KMS-11 (cell line): ENCODE data around the gene TUSC7.

Experiments
- H2AFZ ChIP-seq: fragments of 200-600 bp; sonication (generic); 2 replicates; pipeline ENCODE4 v1.6.1; 2016; ENCODE audit warnings: antibody characterized with exemption, mixed run types, low read depth
- H3K27ac ChIP-seq: fragments of 200-600 bp; sonication (generic); 2 replicates; pipeline ENCODE4 v1.6.1; 2016; ENCODE audit warnings: mild to moderate bottlenecking, mixed run types
- H3K27me3 ChIP-seq: fragments of 200-600 bp; sonication (generic); 2 replicates; pipeline ENCODE4 v1.6.1; 2017; ENCODE audit warnings: mild to moderate bottlenecking, low read depth, mixed run types, moderate library complexity; ENCODE audit not compliant: insufficient read depth
- H3K36me3 ChIP-seq: fragments of 200-600 bp; sonication (generic); 2 replicates; pipeline ENCODE4 v1.6.1; 2017; ENCODE audit warnings: mild to moderate bottlenecking, mixed run types; ENCODE audit not compliant: insufficient read depth
- H3K4me1 ChIP-seq: fragments of 200-600 bp; sonication (generic); 2 replicates; pipeline ENCODE4 v1.6.1; 2016; ENCODE audit warnings: mild to moderate bottlenecking, low read depth, mixed run types; ENCODE audit not compliant: poor library complexity, severe bottlenecking
- H3K4me2 ChIP-seq: fragments of 200-600 bp; sonication (generic); 2 replicates; pipeline ENCODE4 v1.7.0; 2016; ENCODE audit warnings: mild to moderate bottlenecking, mixed run types
- H3K4me3 ChIP-seq: fragments of 200-600 bp; sonication (generic); IDR thresholded peaks from 2 replicates; pipeline ENCODE4 v1.6.1; 2017; ENCODE audit warnings: low read depth, low read length, mixed read lengths; ENCODE audit not compliant: insufficient read depth
- H3K79me2 ChIP-seq: fragments of 200-600 bp; sonication (generic); 2 replicates; pipeline ENCODE4 v1.6.1; 2016; ENCODE audit warnings: low read depth, mixed run types; ENCODE audit not compliant: insufficient read depth
- H3K9ac ChIP-seq: fragments of 200-600 bp; sonication (generic); 2 replicates; pipeline ENCODE4 v1.6.1; 2016; ENCODE audit warnings: mild to moderate bottlenecking, mixed run types
- H4K20me1 ChIP-seq: fragments of 200-600 bp; sonication (generic); 2 replicates; pipeline ENCODE4 v1.6.1; 2016; ENCODE audit warnings: mild to moderate bottlenecking, mixed run types; ENCODE audit not compliant: insufficient read depth
- TF ChIP-seq, protein P1 (sequence below): fragments of 200-600 bp; sonication (generic); conservative IDR thresholded peaks from 2 replicates; pipeline ENCODE4 v1.6.1; 2017; ENCODE audit warnings: low read depth, mild to moderate bottlenecking, antibody characterized with exemption, low read length, moderate library complexity, mixed read lengths

Gene TUSC7

DNA sequence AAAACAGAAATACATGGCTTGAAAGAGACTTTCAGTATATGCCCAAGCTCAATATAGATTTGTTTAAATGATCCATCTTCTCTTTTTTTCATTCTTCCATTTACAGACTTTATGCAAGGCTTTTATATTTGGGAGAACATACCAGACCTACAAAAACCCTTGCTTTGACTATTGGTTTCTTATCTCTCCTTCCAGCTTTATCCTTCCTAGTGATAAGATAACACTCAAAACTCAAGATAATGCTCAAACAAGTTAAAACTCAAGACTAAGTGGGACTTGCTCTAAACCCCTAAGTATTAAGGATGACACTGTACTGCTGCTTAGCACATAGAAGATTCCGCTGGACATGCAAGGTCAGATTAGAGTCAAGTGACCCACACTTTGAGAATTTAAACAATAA is 8.0 kb downstream of the TUSC7 start:
- no peaks in the 10 kb centered on the region for H3K4me1 ChIP-seq
- no peaks in the 10 kb centered on the region for H4K20me1 ChIP-seq
- TF ChIP-seq, protein P1, sequence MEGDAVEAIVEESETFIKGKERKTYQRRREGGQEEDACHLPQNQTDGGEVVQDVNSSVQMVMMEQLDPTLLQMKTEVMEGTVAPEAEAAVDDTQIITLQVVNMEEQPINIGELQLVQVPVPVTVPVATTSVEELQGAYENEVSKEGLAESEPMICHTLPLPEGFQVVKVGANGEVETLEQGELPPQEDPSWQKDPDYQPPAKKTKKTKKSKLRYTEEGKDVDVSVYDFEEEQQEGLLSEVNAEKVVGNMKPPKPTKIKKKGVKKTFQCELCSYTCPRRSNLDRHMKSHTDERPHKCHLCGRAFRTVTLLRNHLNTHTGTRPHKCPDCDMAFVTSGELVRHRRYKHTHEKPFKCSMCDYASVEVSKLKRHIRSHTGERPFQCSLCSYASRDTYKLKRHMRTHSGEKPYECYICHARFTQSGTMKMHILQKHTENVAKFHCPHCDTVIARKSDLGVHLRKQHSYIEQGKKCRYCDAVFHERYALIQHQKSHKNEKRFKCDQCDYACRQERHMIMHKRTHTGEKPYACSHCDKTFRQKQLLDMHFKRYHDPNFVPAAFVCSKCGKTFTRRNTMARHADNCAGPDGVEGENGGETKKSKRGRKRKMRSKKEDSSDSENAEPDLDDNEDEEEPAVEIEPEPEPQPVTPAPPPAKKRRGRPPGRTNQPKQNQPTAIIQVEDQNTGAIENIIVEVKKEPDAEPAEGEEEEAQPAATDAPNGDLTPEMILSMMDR, result no peak
- no peak overlapping the region for H2AFZ ChIP-seq
- H3K27ac ChIP-seq, result no peak overlapping the region
- no peak overlapping the region for H3K4me3 ChIP-seq
- no peak overlapping the region for H3K4me2 ChIP-seq
- H3K36me3 ChIP-seq, result no peaks in the 10 kb centered on the region
- H3K9ac ChIP-seq, result no peak overlapping the region
- H3K27me3 ChIP-seq, result no peaks in the 10 kb centered on the region
- no peaks in the 10 kb centered on the region for H3K79me2 ChIP-seq

DNA sequence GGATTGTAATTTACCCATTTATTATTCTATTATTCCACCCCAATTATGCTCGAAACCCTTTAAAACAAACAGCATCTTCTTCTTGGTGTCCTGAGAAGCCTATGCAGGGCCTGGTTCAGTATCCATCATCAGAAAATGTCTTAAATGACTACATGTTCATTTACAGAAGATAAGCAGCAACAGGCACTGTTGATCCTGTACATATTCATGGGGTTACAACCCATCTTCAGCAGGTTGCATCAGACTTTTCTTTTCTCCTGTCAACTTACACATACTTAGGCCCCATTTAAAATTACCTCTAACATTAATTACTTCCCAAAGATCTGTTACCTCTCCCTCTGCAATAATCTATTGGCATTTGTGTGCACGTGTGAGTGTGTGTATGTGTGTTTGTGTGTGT is 18.9 kb downstream of the TUSC7 start:
- Histone ChIP-seq H4K20me1 (no peaks in the 10 kb centered on the region), H3K4me3 (no peak overlapping the region), H3K9ac (no peak overlapping the region), H3K27me3 (no peaks in the 10 kb centered on the region), H3K79me2 (no peaks in the 10 kb centered on the region), H3K36me3 (no peaks in the 10 kb centered on the region), H2AFZ (no peak overlapping the region), H3K4me2 (no peak overlapping the region), H3K4me1 (no peaks in the 10 kb centered on the region), H3K27ac (no peak overlapping the region)
- TF ChIP-seq, protein P1, result no peak

DNA sequence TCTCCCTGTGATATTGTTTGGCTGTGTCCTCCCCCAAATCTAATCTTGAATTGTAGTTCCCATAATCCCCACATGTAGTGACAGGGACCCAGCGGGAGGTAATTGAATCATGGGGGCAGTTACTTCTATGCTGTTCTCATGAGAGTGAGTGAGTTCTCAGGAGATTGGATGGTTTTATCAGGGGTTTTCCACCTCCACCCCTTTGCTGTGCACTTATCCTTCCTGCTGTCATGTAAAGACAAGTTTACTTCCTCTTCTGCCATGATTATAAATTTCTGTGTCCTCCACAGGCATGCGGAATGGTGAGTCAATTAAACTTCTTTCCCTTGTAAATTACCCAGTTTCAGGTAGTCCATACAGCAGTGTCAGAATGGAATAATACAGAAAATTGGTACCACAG is 24.7 kb downstream of the TUSC7 start:
- H3K4me1 ChIP-seq, result no peaks in the 10 kb centered on the region
- no peak overlapping the region for H3K27ac ChIP-seq
- TF ChIP-seq, protein P1, result no peak
- H3K9ac ChIP-seq, result no peak overlapping the region
- H3K4me3 ChIP-seq, result no peak overlapping the region
- H3K36me3 ChIP-seq, result no peaks in the 10 kb centered on the region
- H3K27me3 ChIP-seq, result no peaks in the 10 kb centered on the region
- H4K20me1 ChIP-seq, result no peaks in the 10 kb centered on the region
- H3K79me2 ChIP-seq, result no peaks in the 10 kb centered on the region
- no peak overlapping the region for H2AFZ ChIP-seq
- no peak overlapping the region for H3K4me2 ChIP-seq

GRCh38 chr3:116739678-116740077 is 30.1 kb downstream of the TUSC7 start:
- Histone ChIP-seq H3K27ac (no peak overlapping the region), H3K4me2 (no peak overlapping the region), H3K4me3 (no peak overlapping the region), H3K27me3 (no peaks in the 10 kb centered on the region), H4K20me1 (no peaks in the 10 kb centered on the region), H3K79me2 (no peaks in the 10 kb centered on the region), H3K9ac (no peak overlapping the region), H2AFZ (no peak overlapping the region), H3K4me1 (no peaks in the 10 kb centered on the region), H3K36me3 (no peaks in the 10 kb centered on the region)
- TF ChIP-seq, protein P1, result no peak
